ENCODE measurements around the gene GREB1. TPM values are rescaled to one million over a fixed set of nuclear protein-coding genes. Genes with fewer than 3 reads are reported as not detected.

GREB1 gene
- total RNA-seq, 2 donors from 2014 or later, result 0.85 to 2.0 TPM

DNA sequence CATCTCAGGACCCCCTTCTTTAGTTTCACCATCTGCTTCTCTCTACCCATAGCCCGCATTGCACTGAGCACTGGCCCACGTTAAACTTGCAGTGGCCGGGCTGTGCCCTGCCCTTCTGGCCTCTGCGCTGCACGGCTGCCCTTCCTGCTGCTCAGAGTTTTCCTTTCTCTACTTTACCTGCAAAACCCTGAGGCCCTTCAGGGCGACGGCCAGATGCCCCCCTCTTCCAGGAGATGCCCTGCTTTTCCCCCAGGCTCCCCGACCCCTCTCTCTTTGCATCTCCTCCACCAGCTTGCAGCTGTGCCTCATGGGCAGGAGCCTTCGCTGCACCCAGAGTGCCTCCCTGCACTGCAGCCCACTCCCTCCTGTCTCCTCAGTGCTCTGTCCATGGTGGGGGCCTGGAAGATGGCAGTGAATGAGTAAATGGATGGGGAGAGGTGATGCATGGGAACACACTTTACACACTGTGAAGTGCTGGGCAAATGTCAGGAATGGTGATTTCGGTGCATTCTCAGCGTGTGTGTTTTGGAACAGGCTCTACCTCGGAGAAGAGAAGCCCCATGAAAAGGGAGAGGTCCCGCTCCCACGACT, 82.3 kb downstream of the GREB1 start:
- intact Hi-C loops (cut with DNase I, micrococcal nuclease), result no loop called here
- DNase-seq, result no peak
- ATAC-seq, result no peak

- intact Hi-C loops (cut with DNase I, micrococcal nuclease), result no loop called here
- no peak for ATAC-seq
- no peak for DNase-seq
Observed at GRCh38 chr2:11616851-11617415, 83.1 kb downstream of the GREB1 start.

DNA sequence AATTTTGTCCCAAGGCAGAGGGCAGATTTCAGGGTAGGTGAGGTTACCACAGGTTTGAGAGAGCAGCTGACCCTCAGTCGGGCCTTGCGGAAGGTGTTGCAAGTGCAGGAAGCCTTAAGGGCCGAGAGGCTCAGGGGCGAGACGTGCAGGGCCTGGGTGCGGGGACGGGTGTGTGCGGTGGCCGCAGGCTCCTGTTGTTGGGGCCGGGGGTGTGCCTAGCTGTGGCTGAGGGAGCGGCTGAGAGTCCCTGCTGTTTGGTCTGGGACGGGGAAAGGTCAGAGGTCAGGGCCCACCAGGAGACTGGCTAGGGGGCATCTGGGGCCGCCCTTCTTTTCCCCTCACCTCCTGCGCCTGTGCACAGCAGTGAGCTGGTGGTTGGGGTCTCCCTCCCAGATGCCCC, 83.7 kb downstream of the GREB1 start:
- DNase-seq (no peak), ATAC-seq (no peak)
- intact Hi-C loops (cut with DNase I, micrococcal nuclease), result no loop called here

DNA sequence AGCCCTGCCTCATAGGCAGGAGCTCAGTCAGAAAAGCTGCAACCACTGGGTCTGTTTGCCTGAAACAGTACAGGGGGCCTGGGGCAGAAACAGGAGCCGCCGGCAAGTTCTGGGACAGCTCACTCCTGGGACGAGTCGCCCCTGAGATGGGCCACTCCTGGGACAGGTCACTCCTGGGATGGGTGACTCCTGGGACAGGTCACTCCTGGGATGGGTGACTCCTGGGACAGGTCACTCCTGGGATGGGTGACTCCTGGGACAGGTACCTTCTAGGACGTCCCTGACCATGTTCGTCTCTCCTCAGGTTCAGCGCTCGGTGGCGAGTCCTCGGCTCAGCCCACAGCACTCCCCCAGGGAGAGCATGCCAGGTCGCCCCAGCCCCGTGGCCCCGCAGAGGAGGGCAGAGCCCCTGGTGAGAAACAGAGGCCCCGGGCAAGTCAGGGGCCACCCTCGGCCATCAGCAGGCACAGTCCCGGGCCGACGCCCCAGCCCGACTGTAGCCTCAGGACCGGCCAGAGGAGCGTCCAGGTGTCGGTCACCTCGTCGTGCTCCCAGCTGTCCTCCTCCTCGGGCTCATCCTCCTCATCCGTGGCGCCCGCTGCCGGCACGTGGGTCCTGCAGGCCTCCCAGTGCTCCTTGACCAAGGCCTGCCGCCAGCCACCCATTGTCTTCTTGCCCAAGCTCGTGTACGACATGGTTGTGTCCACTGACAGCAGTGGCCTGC, 84.3 kb downstream of the GREB1 start:
- no peak for DNase-seq
- ATAC-seq, result no peak
- intact Hi-C loops (cut with DNase I, micrococcal nuclease), result no loop called here

DNA sequence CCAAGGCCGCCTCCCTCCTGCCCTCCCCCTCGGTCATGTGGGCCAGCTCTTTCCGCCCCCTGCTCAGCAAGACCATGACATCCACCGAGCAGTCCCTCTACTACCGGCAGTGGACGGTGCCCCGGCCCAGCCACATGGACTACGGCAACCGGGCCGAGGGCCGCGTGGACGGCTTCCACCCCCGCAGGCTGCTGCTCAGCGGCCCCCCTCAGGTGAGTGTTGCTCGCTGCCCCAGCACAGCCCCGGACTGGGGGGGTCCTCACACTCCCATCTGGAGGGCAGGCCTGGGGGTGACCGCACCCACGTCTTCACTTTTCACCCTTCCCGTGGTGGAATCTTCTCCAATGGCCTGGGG, 84.8 kb downstream of the GREB1 start:
- intact Hi-C loops (cut with DNase I, micrococcal nuclease), result no loop called here
- DNase-seq (no peak), ATAC-seq (no peak)

DNA sequence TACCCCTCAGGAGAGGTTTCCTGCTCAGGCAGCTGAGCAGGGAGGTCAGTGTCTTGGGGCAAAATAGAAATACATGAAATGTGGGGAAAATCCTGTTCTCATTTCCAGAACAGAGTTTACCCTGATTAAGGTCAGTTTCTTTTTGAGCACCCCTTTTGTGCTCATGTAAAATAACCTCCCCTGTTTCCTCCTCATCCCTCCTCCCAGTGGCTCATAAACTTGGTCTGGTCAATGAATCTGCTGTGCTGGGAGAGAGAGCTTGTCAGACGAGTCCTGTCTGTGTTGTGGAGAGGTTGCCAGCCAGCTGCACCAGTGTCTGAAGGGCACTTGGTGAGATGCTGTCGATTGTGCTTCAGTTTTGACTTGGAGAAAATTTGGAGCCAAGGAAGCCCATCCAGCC, 87.6 kb downstream of the GREB1 start:
- DNase-seq (no peak), ATAC-seq (no peak)

DNA sequence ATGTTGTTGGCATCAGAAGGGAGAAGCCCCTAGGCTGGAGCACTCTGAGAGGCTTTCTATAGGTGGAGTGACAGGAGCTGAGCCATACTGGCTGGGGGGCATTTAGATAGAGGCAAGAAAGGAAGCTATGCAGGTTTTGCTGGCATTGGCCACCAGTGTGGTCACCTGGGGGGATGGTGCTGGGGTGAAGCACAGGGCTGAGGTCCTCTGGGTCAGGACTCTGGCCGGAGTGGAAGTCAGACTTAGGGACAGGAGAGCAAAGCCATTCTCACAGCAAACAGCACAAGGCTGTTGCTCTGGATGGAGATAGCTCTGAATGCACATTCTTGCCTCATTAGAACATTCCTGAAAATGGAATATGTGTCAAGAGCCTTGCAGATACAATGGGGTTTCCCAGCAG, 88.8 kb downstream of the GREB1 start:
- ATAC-seq, result no peak
- no peak for DNase-seq
- intact Hi-C loops (cut with DNase I, micrococcal nuclease), result no loop called here

More for the DNA sequence above, 87.6 kb downstream of the GREB1 start:
- intact Hi-C loops (cut with DNase I, micrococcal nuclease), result no loop called here

- ATAC-seq, result no peak
- intact Hi-C loops (cut with DNase I, micrococcal nuclease), result no loop called here
- no peak for DNase-seq
Observed at GRCh38 chr2:11624893-11625292, 91.0 kb downstream of the GREB1 start.

- DNase-seq, result no peak
- no peak for ATAC-seq
- intact Hi-C loops (cut with DNase I, micrococcal nuclease), result no loop called here
Observed at GRCh38 chr2:11625671-11626070, 91.8 kb downstream of the GREB1 start.

- intact Hi-C loops (cut with DNase I, micrococcal nuclease), result no loop called here
- DNase-seq, result no peak
- no peak for ATAC-seq
Observed at GRCh38 chr2:11628675-11629074, 94.8 kb downstream of the GREB1 start.

GRCh38 chr2:11629215-11629614, 95.4 kb downstream of the GREB1 start:
- no peak for ATAC-seq
- intact Hi-C loops (cut with DNase I, micrococcal nuclease), result no loop called here
- DNase-seq, result no peak

DNA sequence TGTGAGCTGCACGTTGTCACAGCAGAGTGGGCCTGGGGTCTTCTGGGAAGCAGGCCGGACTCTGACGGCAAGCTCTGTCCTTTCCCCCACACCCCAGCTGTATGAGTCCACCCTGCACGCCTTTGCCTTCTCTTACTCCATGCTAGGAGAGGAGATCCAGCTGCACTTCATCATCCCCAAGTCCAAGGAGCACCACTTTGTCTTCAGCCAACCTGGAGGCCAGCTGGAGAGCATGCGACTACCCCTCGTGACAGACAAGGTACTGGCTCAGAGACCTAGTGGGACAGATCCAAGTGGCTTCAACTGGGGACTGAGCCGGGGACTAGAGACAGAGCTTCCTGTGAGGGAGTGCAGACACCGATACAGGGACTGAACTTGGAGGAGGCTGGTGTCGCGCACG, 96.0 kb downstream of the GREB1 start:
- ATAC-seq (no peak), DNase-seq (no peak)
- intact Hi-C loops (cut with DNase I, micrococcal nuclease), result no loop called here

GRCh38 chr2:11630855-11631254, 97.0 kb downstream of the GREB1 start:
- no peak for DNase-seq
- intact Hi-C loops (cut with DNase I, micrococcal nuclease), result no loop called here
- no peak for ATAC-seq

DNA sequence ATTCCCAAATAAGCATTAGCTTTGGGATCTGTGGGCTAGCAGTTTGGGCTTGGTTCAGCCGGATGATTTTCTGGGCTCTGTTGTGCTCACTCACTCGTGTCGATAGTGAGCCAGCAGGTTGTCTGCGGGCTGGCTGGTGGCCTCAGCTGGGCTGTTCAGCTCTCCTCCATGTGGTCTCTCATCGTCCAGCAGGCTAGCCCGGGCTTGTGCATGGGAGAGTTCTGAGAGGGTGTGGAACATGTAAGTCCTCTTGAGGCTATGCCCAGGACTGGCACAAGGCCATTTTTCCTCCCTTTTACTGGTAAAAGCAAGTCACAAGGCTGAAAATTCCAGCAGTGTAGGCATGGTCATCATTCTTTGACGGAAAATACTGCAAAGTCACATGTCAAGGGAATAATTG, 97.6 kb downstream of the GREB1 start:
- DNase-seq (no peak), ATAC-seq (no peak)
- intact Hi-C loops (cut with DNase I, micrococcal nuclease), result no loop called here

DNA sequence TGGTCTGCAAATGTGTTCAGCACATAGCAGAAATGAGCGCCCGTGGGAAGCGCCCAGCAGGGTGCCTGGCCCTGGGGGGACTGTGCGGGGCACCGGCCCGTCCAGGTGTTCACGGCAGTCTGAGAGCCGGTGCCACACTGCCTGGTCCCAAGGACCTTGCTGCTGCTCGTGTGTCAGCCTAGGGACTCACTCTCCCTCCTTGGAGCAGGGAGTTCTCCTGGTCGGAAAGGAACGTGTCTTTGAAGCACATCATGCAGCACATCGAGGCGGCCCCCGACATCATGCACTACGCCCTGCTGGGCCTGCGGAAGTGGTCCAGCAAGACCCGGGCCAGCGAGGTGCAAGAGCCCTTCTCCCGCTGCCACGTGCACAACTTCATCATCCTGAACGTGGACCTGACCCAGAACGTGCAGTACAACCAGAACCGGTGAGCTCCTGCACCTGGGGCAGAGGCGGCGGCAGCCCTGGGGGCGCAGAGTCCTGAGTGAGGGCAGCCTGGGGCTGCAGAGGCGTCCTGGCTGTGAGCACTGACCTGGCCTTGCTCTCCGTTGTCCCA, 100.2 kb downstream of the GREB1 start:
- DNase-seq (no peak), ATAC-seq (no peak)
- intact Hi-C loops (cut with DNase I, micrococcal nuclease), result no loop called here

GRCh38 chr2:11634584-11634983, 100.7 kb downstream of the GREB1 start:
- intact Hi-C loops (cut with DNase I, micrococcal nuclease), result no loop called here
- DNase-seq, result no peak
- no peak for ATAC-seq

DNA sequence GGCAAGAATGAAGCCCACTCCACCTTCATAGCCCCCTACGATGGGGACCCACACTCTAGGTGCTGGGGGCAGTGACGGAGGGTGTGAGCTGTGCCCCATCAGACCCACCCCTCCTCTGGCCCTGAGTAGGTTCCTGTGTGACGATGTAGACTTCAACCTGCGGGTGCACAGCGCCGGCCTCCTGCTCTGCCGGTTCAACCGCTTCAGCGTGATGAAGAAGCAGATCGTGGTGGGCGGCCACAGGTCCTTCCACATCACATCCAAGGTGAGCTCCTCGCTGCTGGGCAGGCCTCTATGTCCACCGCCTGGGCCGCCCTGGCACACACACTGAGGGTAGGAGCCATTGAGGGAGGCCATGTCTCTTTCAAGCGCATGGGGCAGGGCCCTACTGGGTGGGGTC, 101.3 kb downstream of the GREB1 start:
- intact Hi-C loops (cut with DNase I, micrococcal nuclease), result no loop called here
- no peak for DNase-seq
- ATAC-seq, result no peak

DNA sequence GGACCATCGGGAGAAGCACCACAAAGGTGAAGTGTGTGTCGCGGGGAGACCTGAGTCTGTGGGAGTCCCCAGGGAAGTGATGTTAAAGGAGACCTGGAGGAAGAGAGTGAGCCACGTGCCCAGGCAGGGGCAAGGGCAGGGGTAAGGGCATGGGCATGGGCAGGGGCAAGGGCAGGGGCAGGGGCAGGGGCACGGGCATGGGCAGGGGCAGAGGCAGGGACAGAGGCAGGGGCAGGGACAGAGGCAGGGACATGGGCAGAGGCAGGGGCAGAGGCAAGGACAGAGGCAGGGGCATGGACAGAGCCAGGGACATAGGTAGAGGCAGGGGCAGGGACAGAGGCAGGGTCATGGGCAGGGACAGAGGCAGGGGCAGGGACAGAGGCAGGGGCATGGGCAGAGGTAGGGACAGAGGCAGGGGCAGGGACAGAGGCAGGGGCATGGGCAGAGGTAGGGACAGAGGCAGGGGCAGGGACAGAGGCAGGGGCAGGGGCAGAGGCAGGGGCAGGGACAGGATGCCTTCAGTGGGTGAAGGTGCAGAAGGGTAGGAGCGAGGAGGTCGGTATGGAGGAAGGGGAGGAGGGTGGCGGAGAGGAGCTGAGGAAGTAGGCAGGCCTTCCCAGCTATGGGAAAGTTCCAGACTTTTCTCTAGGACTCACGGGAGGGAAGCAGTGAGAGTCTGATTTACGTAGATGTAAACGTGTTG, 102.9 kb downstream of the GREB1 start:
- intact Hi-C loops (cut with DNase I, micrococcal nuclease), result no loop called here
- no peak for DNase-seq
- ATAC-seq, result no peak

GRCh38 chr2:11637546-11637945, 103.7 kb downstream of the GREB1 start:
- DNase-seq (no peak), ATAC-seq (no peak)
- intact Hi-C loops (cut with DNase I, micrococcal nuclease), result no loop called here

GRCh38 chr2:11639503-11639902, 105.7 kb downstream of the GREB1 start:
- intact Hi-C loops (cut with DNase I, micrococcal nuclease), result no loop called here
- DNase-seq (no peak), ATAC-seq (no peak)

All from left colon (tissue), 2 donors.